K562 (cell line): Measurements from ENCODE around the gene HAP1. TPM values are rescaled to one million over a fixed set of nuclear protein-coding genes. Genes with fewer than 3 reads are reported as not detected.
A peak's percentile ranks its signal among the peaks of the same experiment; 100 is the strongest.

Source experiments
- DMBX1 ChIP-seq: fragments of 250-450 bp; sonication (Bioruptor Pico); IDR thresholded peaks from 2 replicates; pipeline ENCODE4 v1.8.0; 2022; ENCODE audit warnings: inconsistent platforms, mild to moderate bottlenecking, moderate library complexity, borderline replicate concordance
- DNMT1 ChIP-seq: fragments of 450-650 bp; IDR thresholded peaks from 2 replicates; pipeline ENCODE4 v1.6.1; 2016; ENCODE audit warnings: antibody characterized with exemption, mild to moderate bottlenecking
- ELF1 ChIP-seq: fragments of 200-800 bp; sonication (Bioruptor generic); IDR thresholded peaks from 2 replicates; pipeline ENCODE4 v1.6.1; 2016; ENCODE audit warnings: missing genetic modification characterization, missing compliant biosample characterization
- ERF ChIP-seq: fragments of 450-650 bp; formaldehyde crosslinking; IDR thresholded peaks from 2 replicates; pipeline ENCODE4 v1.4.0; 2020; ENCODE audit warnings: mild to moderate bottlenecking, mixed read lengths
- ETV6 ChIP-seq, 3 experiments: fragments of 150-350 bp in 1 of 3; sonication (generic) in 1 of 3; formaldehyde crosslinking in 1 of 3; IDR thresholded peaks; 2 replicates each; pipeline versions ENCODE4 v1.6.1 to v1.8.0; 2014 to 2022; ENCODE audit warnings: borderline replicate concordance in 2 of 3, low read depth in 2 of 3, antibody characterized with exemption in 1 of 3, low read length in 1 of 3, mild to moderate bottlenecking in 1 of 3, missing genetic modification reagents in 1 of 3
- HMBOX1 ChIP-seq: sonication (generic); IDR thresholded peaks from 2 replicates; pipeline ENCODE4 v1.6.1; 2016
- HOMEZ ChIP-seq: fragments of 250-450 bp; sonication (Bioruptor Pico); IDR thresholded peaks from 2 replicates; pipeline ENCODE4 v1.4.0; 2020; ENCODE audit warnings: mild to moderate bottlenecking, moderate library complexity
- IFI16 ChIP-seq: fragments of 250-450 bp; sonication (Bioruptor Pico); IDR thresholded peaks from 2 replicates; pipeline ENCODE4 v2.1.2; 2022; ENCODE audit warnings: mild to moderate bottlenecking, inconsistent platforms
- JUND ChIP-seq, 2 experiments: IDR thresholded peaks; 2 replicates in 1 of 2; 3 replicates in 1 of 2; pipeline ENCODE4 v1.6.1; 2011; ENCODE audit warnings: borderline replicate concordance in 2 of 2, low read depth in 2 of 2, low read length in 2 of 2, improper control_type of control experiment in 1 of 2, missing biosample characterization in 1 of 2, missing genetic modification characterization in 1 of 2, missing genetic modification reagents in 1 of 2
- MCM2 ChIP-seq: fragments of 450-650 bp; IDR thresholded peaks from 2 replicates; pipeline ENCODE4 v1.6.1; 2017; ENCODE audit warnings: low read depth, mild to moderate bottlenecking
- NBN ChIP-seq: fragments of 450-650 bp; IDR thresholded peaks from 2 replicates; pipeline ENCODE4 v1.6.1; 2016; ENCODE audit warnings: low read depth, mild to moderate bottlenecking
- NFYB ChIP-seq: IDR thresholded peaks from 2 replicates; pipeline ENCODE4 v1.6.1; 2011; ENCODE audit warnings: mild to moderate bottlenecking, moderate library complexity; ENCODE audit not compliant: insufficient read length; ENCODE audit errors: extremely low read depth
- NUFIP1 ChIP-seq: fragments of 450-650 bp; IDR thresholded peaks from 2 replicates; pipeline ENCODE4 v1.6.1; 2018; ENCODE audit not compliant: partially characterized antibody
- POLR2B ChIP-seq: fragments of 450-650 bp; IDR thresholded peaks from 2 replicates; pipeline ENCODE4 v1.6.1; 2018; ENCODE audit warnings: low read depth; ENCODE audit not compliant: partially characterized antibody
- RAD21 ChIP-seq, 2 experiments: fragments of 250-450 bp in 1 of 2; fragments of 450-650 bp in 1 of 2; sonication (Bioruptor Pico) in 1 of 2; formaldehyde crosslinking in 1 of 2; IDR thresholded peaks in 1 of 2; conservative IDR thresholded peaks in 1 of 2; 2 replicates each; pipeline versions ENCODE4 v1.4.0 to v1.8.0; 2020 to 2022; ENCODE audit warnings: mild to moderate bottlenecking in 2 of 2, moderate library complexity in 1 of 2
- RBFOX2 ChIP-seq: fragments of 200-400 bp; formaldehyde crosslinking; IDR thresholded peaks from 2 replicates; pipeline ENCODE4 v1.6.1; 2017; ENCODE audit warnings: low read depth, mild to moderate bottlenecking, low read length, moderate library complexity
- RBM25 ChIP-seq: fragments of 200-400 bp; formaldehyde crosslinking; IDR thresholded peaks from 2 replicates; pipeline ENCODE4 v1.6.1; 2018; ENCODE audit warnings: low read length, low read depth, moderate library complexity; ENCODE audit not compliant: severe bottlenecking
- SIRT6 ChIP-seq: IDR thresholded peaks from one replicate; pipeline ENCODE4 v1.6.1; 2012; ENCODE audit warnings: low read depth, mild to moderate bottlenecking, control low read depth, inconsistent platforms, low read length, moderate library complexity
- SP1 ChIP-seq: sonication (generic); formaldehyde crosslinking; IDR thresholded peaks from 2 replicates; pipeline ENCODE4 v1.8.1; 2022; ENCODE audit warnings: mild to moderate bottlenecking, missing genetic modification reagents
- SP2 ChIP-seq: IDR thresholded peaks from 2 replicates; pipeline ENCODE4 v1.6.1; 2011; ENCODE audit warnings: mild to moderate bottlenecking, low read depth, low read length, moderate library complexity; ENCODE audit not compliant: poor library complexity, severe bottlenecking; ENCODE audit errors: extremely low read depth
- SREBF2 ChIP-seq: sonication (generic); formaldehyde crosslinking; IDR thresholded peaks from 2 replicates; pipeline ENCODE4 v1.4.0; 2020; ENCODE audit warnings: mild to moderate bottlenecking, missing genetic modification reagents
- ZNF174 ChIP-seq: fragments of 250-450 bp; sonication (Bioruptor Pico); IDR thresholded peaks from 2 replicates; pipeline ENCODE4 v1.4.0; 2020; ENCODE audit warnings: mild to moderate bottlenecking
- ZNF212 ChIP-seq: fragments of 450-650 bp; formaldehyde crosslinking; IDR thresholded peaks from 2 replicates; pipeline ENCODE4 v1.4.0; 2020; ENCODE audit warnings: mild to moderate bottlenecking
- ZNF282 ChIP-seq: sonication (generic); formaldehyde crosslinking; IDR thresholded peaks from 2 replicates; pipeline ENCODE4 v1.8.1; 2023; ENCODE audit warnings: missing genetic modification reagents
- ZNF699 ChIP-seq: fragments of 250-450 bp; sonication (Bioruptor Pico); IDR thresholded peaks from 2 replicates; pipeline ENCODE4 v1.8.0; 2021; ENCODE audit warnings: mild to moderate bottlenecking, moderate library complexity; ENCODE audit not compliant: insufficient replicate concordance
- polyA plus RNA-seq, 8 experiments: library from polyadenylated mRNA; depleted of rRNA in 4 of 8; stranded (reverse) in 5 of 8; unstranded in 3 of 8; fragments of >200 nt; fragmentation: Nextera tagmentation in 2 of 8; fragmentation: Illumina TruSeq in 1 of 8; extraction: Ambion mirVana in 2 of 8; extraction: Trizol in 1 of 8; gene quantifications; 2 replicates each; pipeline versions ENCODE4 v1.2.1 to v1.2.3, GENCODE V29; 2011 to 2014; ENCODE audit warnings: inconsistent platforms in 1 of 8, missing spikeins in 1 of 8
- total RNA-seq, 7 experiments: library from RNA; depleted of rRNA in 6 of 7; stranded (reverse); fragments of >200 nt in 6 of 7; fragmentation: Illumina TruSeq in 2 of 7; extraction: Trizol in 2 of 7; gene quantifications; 2 replicates each; pipeline versions ENCODE4 v1.2.1 to v1.2.3, GENCODE V29; 2011 to 2021; ENCODE audit warnings: low replicate concordance in 1 of 7

Gene HAP1
- total and polyA plus RNA-seq, 9 of the 15 experiments (the other 6 are each of a cell fraction or from before 2014, with no cell fraction given), result under 0.01 to 0.09 (median 0.04) TPM; not detected in 6

- TF ChIP-seq HOMEZ (CRISPR knock-in tag), result no peak
- TF ChIP-seq ZNF212 (CRISPR knock-in tag), result peak; percentile 94
- TF ChIP-seq SP1 (CRISPR knock-in tag), result peak; percentile 44; the same call in 1 of the 2 replicates
- no peak for TF ChIP-seq HMBOX1
- no peak for TF ChIP-seq ZNF282
- no peak for TF ChIP-seq RBM25
- TF ChIP-seq ZNF174 (CRISPR knock-in tag), result no peak
- TF ChIP-seq ETV6 (IDR thresholded peaks at IDR 0.05; ENCODE audit: borderline replicate concordance in 1 of 2, low read depth in 2 of 2, low read length in 1 of 2), result peak in 1 of 2 experiments; percentile 37; a peak in 1 of 4 replicates
- TF ChIP-seq ETV6 (CRISPR knock-in tag; IDR thresholded peaks at IDR 0.05; ENCODE audit: borderline replicate concordance), result no peak
- TF ChIP-seq POLR2B, result peak; percentile 99
- TF ChIP-seq MCM2, result no peak
- no peak for TF ChIP-seq SIRT6
- peak; percentile 87 for TF ChIP-seq RBFOX2
- no peak; the same call in 1 of the 2 replicates for TF ChIP-seq JUND (IDR thresholded peaks at IDR 0.05; ENCODE audit: borderline replicate concordance, low read depth, low read length)
- no peak; the same call in 2 of the 3 replicates for TF ChIP-seq JUND (tag; IDR thresholded peaks at IDR 0.05; ENCODE audit: borderline replicate concordance, low read depth, low read length)
- TF ChIP-seq SP2, result no peak
- no peak for TF ChIP-seq NFYB
- peak; percentile 77 for TF ChIP-seq NBN
- TF ChIP-seq ZNF699 (CRISPR knock-in tag), result no peak
- no peak for TF ChIP-seq IFI16 (CRISPR knock-in tag)
- peak; percentile 10 to 24; a peak in 1 of 4 replicates for TF ChIP-seq RAD21 (CRISPR knock-in tag; conservative IDR thresholded peaks at IDR 0.05 in 1 of 2, IDR thresholded peaks at IDR 0.05 in 1 of 2)
- TF ChIP-seq NUFIP1, result peak; percentile 71
- TF ChIP-seq SREBF2 (CRISPR knock-in tag), result 0 out of 2 replicates have a peak, but pooled peaks have one; percentile 43
- TF ChIP-seq ERF (CRISPR knock-in tag), result peak; percentile 99
- TF ChIP-seq DNMT1, result no peak; the same call in 1 of the 2 replicates
- no peak for TF ChIP-seq ELF1 (tag)
- no peak for TF ChIP-seq DMBX1 (CRISPR knock-in tag)
Observed at GRCh38 chr17:41678411-41678906, 56.0 kb downstream of the HAP1 start (continued).
